Esophagus (tissue), 2 donors: ENCODE data around the gene KRTAP9-2. TPM values are rescaled to one million over a fixed set of nuclear protein-coding genes. Genes with fewer than 3 reads are reported as not detected.

Source experiments
- polyA plus RNA-seq, 2 donors: library from polyadenylated mRNA; stranded (reverse); fragments of 200-250 nt; gene quantifications; one replicate each; pipeline ENCODE4 v1.2.3, GENCODE V29; 2013
- donor health status: healthy with polysubstance abuse.
- donor health status: Bipolar disorder and iron deficiency.

Gene KRTAP9-2
- polyA plus RNA-seq, 2 donors, result not detected

Other genes with a start within 250 kb of the KRTAP9-2 start
- under 1 TPM; 0.18 to 0.20 TPM for gene KRT40, start 242.3 kb upstream of the KRTAP9-2 start, polyA plus RNA-seq
- not detected for gene KRTAP3-3, start 232.5 kb upstream of the KRTAP9-2 start, polyA plus RNA-seq
- 10 to 100 TPM in 1 of 2 donors, 1 to 10 TPM in 1; 1.8 to 43.5 TPM for gene KRTAP3-2, start 226.7 kb upstream of the KRTAP9-2 start, polyA plus RNA-seq
- under 1 TPM in 1 of 2 donors, not detected in 1; 0.39 TPM for gene KRTAP3-1, start 217.5 kb upstream of the KRTAP9-2 start, polyA plus RNA-seq
- under 1 TPM in 1 of 2 donors, not detected in 1; 0.09 TPM for gene KRTAP1-5, start 199.4 kb upstream of the KRTAP9-2 start, polyA plus RNA-seq
- not detected for gene KRTAP1-4, start 196.5 kb upstream of the KRTAP9-2 start, polyA plus RNA-seq
- not detected for gene KRTAP1-3, start 191.8 kb upstream of the KRTAP9-2 start, polyA plus RNA-seq
- gene KRTAP1-1, start 185.2 kb upstream of the KRTAP9-2 start, polyA plus RNA-seq, result under 1 TPM; 0.04 to 0.16 TPM
- gene KRTAP2-1, start 179.3 kb upstream of the KRTAP9-2 start, polyA plus RNA-seq, result not detected
- gene KRTAP2-2, start 171.4 kb upstream of the KRTAP9-2 start, polyA plus RNA-seq, result not detected
- under 1 TPM in 1 of 2 donors, not detected in 1; 0.10 TPM for gene KRTAP2-3, start 166.5 kb upstream of the KRTAP9-2 start, polyA plus RNA-seq
- not detected for gene KRTAP2-4, start 160.8 kb upstream of the KRTAP9-2 start, polyA plus RNA-seq
- gene KRTAP4-7, start 142.5 kb upstream of the KRTAP9-2 start, polyA plus RNA-seq, result not detected
- gene KRTAP4-8, start 128.5 kb upstream of the KRTAP9-2 start, polyA plus RNA-seq, result not detected
- not detected for gene KRTAP4-16, start 124.4 kb upstream of the KRTAP9-2 start, polyA plus RNA-seq
- not detected for gene KRTAP4-9, start 121.3 kb upstream of the KRTAP9-2 start, polyA plus RNA-seq
- gene KRTAP4-11, start 108.3 kb upstream of the KRTAP9-2 start, polyA plus RNA-seq, result not detected
- gene KRTAP4-12, start 102.5 kb upstream of the KRTAP9-2 start, polyA plus RNA-seq, result not detected
- not detected for gene KRTAP4-6, start 86.1 kb upstream of the KRTAP9-2 start, polyA plus RNA-seq
- not detected for gene KRTAP4-5, start 76.8 kb upstream of the KRTAP9-2 start, polyA plus RNA-seq
- not detected for gene KRTAP4-4, start 65.9 kb upstream of the KRTAP9-2 start, polyA plus RNA-seq
- not detected for gene KRTAP4-3, start 58.4 kb upstream of the KRTAP9-2 start, polyA plus RNA-seq
- gene KRTAP4-2, start 48.4 kb upstream of the KRTAP9-2 start, polyA plus RNA-seq, result not detected
- gene KRTAP4-1, start 41.7 kb upstream of the KRTAP9-2 start, polyA plus RNA-seq, result not detected
- gene KRTAP9-1, start 36.8 kb upstream of the KRTAP9-2 start, polyA plus RNA-seq, result not detected
- not detected for gene KRTAP9-3, start 5.8 kb downstream of the KRTAP9-2 start, polyA plus RNA-seq
- not detected for gene KRTAP9-8, start 11.4 kb downstream of the KRTAP9-2 start, polyA plus RNA-seq
- gene KRTAP9-4, start 23.0 kb downstream of the KRTAP9-2 start, polyA plus RNA-seq, result not detected
- gene KRTAP9-9, start 28.7 kb downstream of the KRTAP9-2 start, polyA plus RNA-seq, result not detected
- gene KRTAP9-6, start 38.7 kb downstream of the KRTAP9-2 start, polyA plus RNA-seq, result not detected
- not detected for gene KRTAP9-7, start 49.0 kb downstream of the KRTAP9-2 start, polyA plus RNA-seq
- not detected for gene KRTAP29-1, start 76.2 kb downstream of the KRTAP9-2 start, polyA plus RNA-seq
- not detected for gene KRTAP16-1, start 82.7 kb downstream of the KRTAP9-2 start, polyA plus RNA-seq
- not detected for gene KRTAP17-1, start 89.1 kb downstream of the KRTAP9-2 start, polyA plus RNA-seq
- gene KRT33A, start 124.2 kb downstream of the KRTAP9-2 start, polyA plus RNA-seq, result 1 to 10 TPM in 1 of 2 donors, under 1 TPM in 1; 0.69 to 1.2 TPM
- under 1 TPM; 0.12 to 0.16 TPM for gene KRT33B, start 143.2 kb downstream of the KRTAP9-2 start, polyA plus RNA-seq
- under 1 TPM; 0.19 to 0.20 TPM for gene KRT34, start 155.7 kb downstream of the KRTAP9-2 start, polyA plus RNA-seq
- 10 to 100 TPM in 1 of 2 donors, 1 to 10 TPM in 1; 3.8 to 16.7 TPM for gene KRT31, start 171.0 kb downstream of the KRTAP9-2 start, polyA plus RNA-seq
- not detected for gene KRT37, start 197.9 kb downstream of the KRTAP9-2 start, polyA plus RNA-seq
- under 1 TPM in 1 of 2 donors, not detected in 1; 0.02 TPM for gene KRT38, start 214.3 kb downstream of the KRTAP9-2 start, polyA plus RNA-seq
- 1 to 10 TPM; 1.9 to 8.5 TPM for gene KRT32, start 240.7 kb downstream of the KRTAP9-2 start, polyA plus RNA-seq